ENCODE results near the gene OR10H5. TPM values are rescaled to one million over a fixed set of nuclear protein-coding genes. Genes with fewer than 3 reads are reported as not detected.

The OR10H5 gene
- total and polyA plus RNA-seq, 2 of the 13 experiments (the other 11 are each of a cell fraction or from before 2014, with no cell fraction given), result not detected

GRCh38 chr19:15776991-15777970 lies 10.2 kb upstream of the OR10H5 start:
- ChIA-PET POLR2A (interaction anchor here (0.7 kb wide), 1 partner anchor 101 kb away, joined by 3 read pairs; no protein-coding TSS in a partner anchor), CTCF (ENCODE audit: low intra/inter-chr PET ratio, low total read pairs) (no interaction called here)
- Histone ChIP-seq H3K4me1 (ENCODE audit: insufficient read depth, low read length) (no peaks in the 10 kb centered on the region), H3K27me3 (ENCODE audit: control insufficient read depth in 1 of 2, insufficient read depth in 2 of 2, low read length in 2 of 2) (no peaks in the 10 kb centered on the region; a peak in 1 of 5 replicates), H4K20me1 (ENCODE audit: insufficient read depth, low read length) (no peaks in the 10 kb centered on the region), H3K4me3 (replicated peaks in 1 of 3; ENCODE audit: insufficient read depth in 1 of 3, low read depth in 2 of 3, low read length in 3 of 3) (no peak overlapping the region), H3K9ac (ENCODE audit: insufficient read depth, low read depth, low read length) (no peak overlapping the region), H3K9me3 (ENCODE audit: low read length) (no peaks in the 10 kb centered on the region), H3K36me3 (replicated peaks in 1 of 2; ENCODE audit: control insufficient read depth in 1 of 2, insufficient read depth in 2 of 2, low read length in 2 of 2) (no peaks in the 10 kb centered on the region), H2AFZ (ENCODE audit: low read length) (no peak overlapping the region), H3K79me2 (ENCODE audit: insufficient read depth, low read length) (no peaks in the 10 kb centered on the region), H3K27ac (ENCODE audit: extremely low read length, insufficient read depth, low read length) (no peak overlapping the region), H3K4me2 (ENCODE audit: low read depth, low read length) (no peak overlapping the region)
- 18% methylated on average over 8 of the region's 9 CpGs for WGBS (ENCODE audit: low lambda C conversion rate)
- ATAC-seq, result no peak; the same call in 2 of the 3 replicates
- intact Hi-C loops (cut with micrococcal nuclease; ENCODE audit: unreplicated experiment), result no loop called here
- no peak for FAIRE-seq
- in situ Hi-C loops (cut with HindIII; ENCODE audit: extremely low pct_ligation_motif_present, low pct_unique_long_range_greater_than_20kb), result loop anchor here (5.0 kb wide), 1 partner anchor 100 kb away; no protein-coding TSS in a partner anchor
- no peak for DNase-seq (ENCODE audit: low spot score)
- no TSS peak for BruUV-seq (replicated peaks)
- no peak for TF ChIP-seq SAP130 (CRISPR knock-in tag; IDR thresholded peaks at IDR 0.05; ENCODE audit: low read depth)
- no peak for TF ChIP-seq ZSCAN31 (CRISPR knock-in tag; IDR thresholded peaks at IDR 0.05; ENCODE audit: low read depth)
- no peak for TF ChIP-seq CBX5 (CRISPR knock-in tag; IDR thresholded peaks at IDR 0.05; ENCODE audit: borderline replicate concordance)
- no peak for TF ChIP-seq PCBP1 (IDR thresholded peaks at IDR 0.05; ENCODE audit: borderline replicate concordance, low read depth, low read length)
- no peak for TF ChIP-seq ZNF639 (CRISPR knock-in tag; conservative IDR thresholded peaks at IDR 0.05)
- no peak for TF ChIP-seq CENPX (CRISPR knock-in tag; IDR thresholded peaks at IDR 0.05)
- no peak for TF ChIP-seq DNMT3B (CRISPR knock-in tag; conservative IDR thresholded peaks at IDR 0.05)
- TF ChIP-seq BCL6 (CRISPR knock-in tag; IDR thresholded peaks at IDR 0.05), result no peak
- no peak for TF ChIP-seq TFDP2 (CRISPR knock-in tag; IDR thresholded peaks at IDR 0.05)
- no peak for TF ChIP-seq ZNF563 (CRISPR knock-in tag; IDR thresholded peaks at IDR 0.05)
- no peak for TF ChIP-seq SNAPC5 (CRISPR knock-in tag; IDR thresholded peaks at IDR 0.05; ENCODE audit: borderline replicate concordance)
- no peak for TF ChIP-seq HMGXB3 (CRISPR knock-in tag; IDR thresholded peaks at IDR 0.05; ENCODE audit: borderline replicate concordance)
- no peak for TF ChIP-seq MIER2 (CRISPR knock-in tag; IDR thresholded peaks at IDR 0.05)
